Measurements from ENCODE around the gene CLEC4G. TPM values are rescaled to one million over a fixed set of nuclear protein-coding genes. Genes with fewer than 3 reads are reported as not detected.

Gene CLEC4G
- total RNA-seq, 1 experiment from 2014 or later = 0.55 TPM

DNA sequence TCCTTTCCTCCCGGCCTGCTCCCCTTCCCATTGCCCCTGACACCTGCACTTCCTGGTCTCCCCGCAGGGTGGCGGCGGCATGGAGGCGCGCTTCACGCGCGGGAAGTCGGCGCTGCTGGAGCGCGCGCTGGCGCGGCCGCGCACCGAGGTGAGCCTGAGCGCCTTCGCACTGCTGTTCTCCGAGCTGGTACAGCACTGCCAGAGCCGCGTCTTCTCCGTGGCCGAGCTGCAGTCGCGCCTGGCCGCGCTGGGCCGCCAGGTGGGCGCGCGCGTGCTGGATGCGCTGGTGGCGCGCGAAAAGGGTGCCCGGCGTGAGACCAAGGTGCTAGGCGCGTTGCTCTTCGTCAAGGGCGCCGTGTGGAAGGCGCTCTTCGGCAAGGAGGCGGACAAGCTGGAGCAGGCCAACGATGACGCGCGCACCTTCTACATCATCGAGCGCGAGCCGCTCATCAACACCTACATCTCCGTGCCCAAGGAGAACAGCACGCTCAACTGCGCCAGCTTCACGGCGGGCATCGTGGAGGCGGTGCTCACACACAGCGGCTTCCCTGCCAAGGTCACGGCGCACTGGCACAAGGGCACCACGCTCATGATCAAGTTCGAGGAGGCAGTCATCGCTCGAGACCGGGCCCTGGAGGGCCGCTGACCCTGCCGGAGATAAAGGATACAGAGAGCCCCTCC is 49.6 kb downstream of the CLEC4G start:
- Mint-ChIP-seq H3K27me3 (ENCODE audit: low read depth) (peaks cover 21% of the 10 kb centered on the region), H3K27ac (peak overlapping the region; percentile 89), H3K9me3 (no peaks in the 10 kb centered on the region), H3K4me1 (peaks cover 17% of the 10 kb centered on the region), H3K4me3 (peak overlapping the region; percentile 79), H3K36me3 (peaks cover 14% of the 10 kb centered on the region)
- ChIA-PET CTCF (interaction anchor here (2.7 kb wide), 1 partner anchor 114 kb away, joined by 99 read pairs; no protein-coding TSS in a partner anchor), POLR2A (interaction anchor here (0.5 kb wide), 1 partner anchor 12 kb away, joined by 5 read pairs; no protein-coding TSS in a partner anchor)
- TF ChIP-seq CBFB (CRISPR knock-in tag; IDR thresholded peaks at IDR 0.05; ENCODE audit: low read depth) (no peak), JUN (CRISPR knock-in tag; IDR thresholded peaks at IDR 0.05) (0 out of 2 replicates have a peak, but pooled peaks have one; percentile 34), ZNF396 (CRISPR knock-in tag; IDR thresholded peaks at IDR 0.05; ENCODE audit: borderline replicate concordance) (no peak)
- DNase-seq (ENCODE audit: low spot score) (peak; percentile 61), ATAC-seq (no peak; the same call in 1 of the 2 replicates)

DNA sequence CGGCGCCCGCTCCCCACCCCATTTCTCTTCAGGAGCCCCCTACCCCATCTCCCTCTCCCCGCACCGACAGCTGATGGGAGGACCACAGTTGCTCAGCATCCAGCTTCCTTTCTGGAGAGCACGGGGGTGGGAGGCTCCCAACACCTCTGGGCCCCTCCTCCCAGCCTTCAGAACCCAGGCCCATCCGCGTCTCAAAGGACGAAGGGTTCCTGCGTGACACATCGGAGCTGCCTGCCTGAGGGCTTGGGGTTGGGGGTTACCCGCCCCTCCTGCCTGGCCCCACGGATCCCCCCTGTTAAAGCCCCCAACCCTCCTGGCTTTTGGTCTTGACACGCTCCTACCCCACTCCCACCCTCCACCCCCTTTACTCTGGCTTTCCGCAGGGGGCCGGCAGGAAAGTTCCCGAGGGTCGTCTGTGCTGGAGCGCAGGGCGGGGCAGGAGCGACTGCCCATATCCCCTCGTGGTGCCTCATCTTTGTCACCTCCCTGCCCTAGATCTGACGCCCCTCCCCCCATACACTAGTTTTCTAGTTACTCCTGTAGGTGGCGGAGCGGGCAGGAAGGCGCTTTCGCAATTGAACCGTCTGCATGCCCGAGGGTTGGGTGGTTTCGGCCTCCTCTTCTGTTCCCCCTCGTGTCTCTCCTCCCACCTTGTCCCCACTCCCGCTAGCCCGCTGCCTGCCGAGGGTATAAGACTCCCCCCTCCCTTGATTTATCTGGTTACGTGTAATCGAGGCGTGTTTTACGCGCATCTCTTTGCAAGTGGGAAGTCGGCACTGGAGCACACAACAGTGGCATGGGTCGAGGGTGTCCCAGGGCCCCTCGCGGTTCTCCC is 50.4 kb downstream of the CLEC4G start:
- H3K36me3 Mint-ChIP-seq = peaks cover 14% of the 10 kb centered on the region
- ChIA-PET CTCF (interaction anchor here (0.6 to 2.7 kb wide), 94 partner anchors 8 to 582 kb away, joined by 3 to 99 read pairs (median 5); partner anchors contain the start of genes CAMSAP3, CD209, MAP2K7 and MCOLN1), POLR2A (interaction anchor here (0.5 to 1.3 kb wide), 4 partner anchors 12 to 188 kb away, joined by 3 to 14 read pairs (median 5); no protein-coding TSS in a partner anchor)
- DNase-seq (ENCODE audit: low spot score) (peak; percentile 84), ATAC-seq (peak; percentile 63)
- peak overlapping the region; percentile 89 for H3K27ac Mint-ChIP-seq
- peaks cover 20% of the 10 kb centered on the region for H3K4me1 Mint-ChIP-seq
- TF ChIP-seq, protein P1, sequence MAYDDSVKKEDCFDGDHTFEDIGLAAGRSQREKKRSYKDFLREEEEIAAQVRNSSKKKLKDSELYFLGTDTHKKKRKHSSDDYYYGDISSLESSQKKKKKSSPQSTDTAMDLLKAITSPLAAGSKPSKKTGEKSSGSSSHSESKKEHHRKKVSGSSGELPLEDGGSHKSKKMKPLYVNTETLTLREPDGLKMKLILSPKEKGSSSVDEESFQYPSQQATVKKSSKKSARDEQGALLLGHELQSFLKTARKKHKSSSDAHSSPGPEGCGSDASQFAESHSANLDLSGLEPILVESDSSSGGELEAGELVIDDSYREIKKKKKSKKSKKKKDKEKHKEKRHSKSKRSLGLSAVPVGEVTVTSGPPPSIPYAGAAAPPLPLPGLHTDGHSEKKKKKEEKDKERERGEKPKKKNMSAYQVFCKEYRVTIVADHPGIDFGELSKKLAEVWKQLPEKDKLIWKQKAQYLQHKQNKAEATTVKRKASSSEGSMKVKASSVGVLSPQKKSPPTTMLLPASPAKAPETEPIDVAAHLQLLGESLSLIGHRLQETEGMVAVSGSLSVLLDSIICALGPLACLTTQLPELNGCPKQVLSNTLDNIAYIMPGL (CRISPR knock-in tag; IDR thresholded peaks at IDR 0.05) = peak; percentile 34; the same call in 1 of the 2 replicates
- TF ChIP-seq, protein P2, sequence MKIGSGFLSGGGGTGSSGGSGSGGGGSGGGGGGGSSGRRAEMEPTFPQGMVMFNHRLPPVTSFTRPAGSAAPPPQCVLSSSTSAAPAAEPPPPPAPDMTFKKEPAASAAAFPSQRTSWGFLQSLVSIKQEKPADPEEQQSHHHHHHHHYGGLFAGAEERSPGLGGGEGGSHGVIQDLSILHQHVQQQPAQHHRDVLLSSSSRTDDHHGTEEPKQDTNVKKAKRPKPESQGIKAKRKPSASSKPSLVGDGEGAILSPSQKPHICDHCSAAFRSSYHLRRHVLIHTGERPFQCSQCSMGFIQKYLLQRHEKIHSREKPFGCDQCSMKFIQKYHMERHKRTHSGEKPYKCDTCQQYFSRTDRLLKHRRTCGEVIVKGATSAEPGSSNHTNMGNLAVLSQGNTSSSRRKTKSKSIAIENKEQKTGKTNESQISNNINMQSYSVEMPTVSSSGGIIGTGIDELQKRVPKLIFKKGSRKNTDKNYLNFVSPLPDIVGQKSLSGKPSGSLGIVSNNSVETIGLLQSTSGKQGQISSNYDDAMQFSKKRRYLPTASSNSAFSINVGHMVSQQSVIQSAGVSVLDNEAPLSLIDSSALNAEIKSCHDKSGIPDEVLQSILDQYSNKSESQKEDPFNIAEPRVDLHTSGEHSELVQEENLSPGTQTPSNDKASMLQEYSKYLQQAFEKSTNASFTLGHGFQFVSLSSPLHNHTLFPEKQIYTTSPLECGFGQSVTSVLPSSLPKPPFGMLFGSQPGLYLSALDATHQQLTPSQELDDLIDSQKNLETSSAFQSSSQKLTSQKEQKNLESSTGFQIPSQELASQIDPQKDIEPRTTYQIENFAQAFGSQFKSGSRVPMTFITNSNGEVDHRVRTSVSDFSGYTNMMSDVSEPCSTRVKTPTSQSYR (CRISPR knock-in tag; IDR thresholded peaks at IDR 0.05) = peak; percentile 92
- no peak for TF ChIP-seq ZNF396 (CRISPR knock-in tag; IDR thresholded peaks at IDR 0.05; ENCODE audit: borderline replicate concordance)
- no peaks in the 10 kb centered on the region for H3K9me3 Mint-ChIP-seq
- peaks cover 29% of the 10 kb centered on the region for H3K27me3 Mint-ChIP-seq (ENCODE audit: low read depth)
- peak overlapping the region; percentile 79 for H3K4me3 Mint-ChIP-seq

DNA sequence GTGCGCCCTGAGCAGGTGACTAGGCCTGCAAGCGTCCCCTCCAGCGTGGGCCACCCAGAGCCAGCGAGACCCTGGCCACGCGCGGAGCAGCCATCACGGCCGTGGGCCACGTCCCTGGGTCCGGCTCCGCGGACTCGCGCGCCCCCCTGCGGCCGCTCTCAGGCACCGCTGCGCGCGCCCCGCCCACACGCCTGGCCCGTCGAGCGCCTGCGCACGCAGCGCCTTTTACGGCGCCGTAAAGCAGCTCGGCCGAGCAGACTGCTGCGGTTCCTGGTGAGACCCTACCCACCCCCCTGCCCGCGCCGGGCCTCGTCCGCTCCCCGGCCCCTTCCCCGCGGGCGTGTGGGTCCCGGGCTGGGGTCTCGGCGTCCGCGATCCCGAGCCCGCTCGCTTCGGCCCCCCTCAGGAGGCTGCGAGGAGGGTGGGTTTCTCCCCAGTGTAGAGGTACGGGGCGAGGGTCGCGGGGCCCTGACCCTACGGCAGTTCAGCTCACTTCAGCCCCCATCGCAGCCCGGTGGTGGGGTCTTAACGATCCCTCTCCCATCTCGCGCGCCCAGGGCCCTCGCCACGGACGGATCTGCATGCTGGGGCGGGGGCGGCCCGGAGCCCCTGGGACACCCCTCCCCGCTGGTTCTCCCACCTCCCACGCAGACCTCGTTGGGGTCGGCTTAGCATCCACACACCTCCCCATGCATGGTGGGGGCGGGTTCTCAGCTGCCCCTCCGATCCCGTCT is 51.1 kb downstream of the CLEC4G start, which contains the start of gene TRAPPC5:
Gene TRAPPC5 (plus strand): TSS at position 228 of the 734 bp plus-strand sequence. CDS start 1,421 bp downstream, outside the sequence.
- no peak within 1 kb of the TSS for H3K27ac Mint-ChIP-seq
- H3K4me3 Mint-ChIP-seq = peak within 1 kb of the TSS; percentile 79
- H3K9me3 Mint-ChIP-seq = no peaks in the 10 kb centered on the region
- peaks cover 14% of the 10 kb centered on the region for H3K36me3 Mint-ChIP-seq
- ChIA-PET POLR2A (interaction anchor here (0.6 to 1.3 kb wide), 4 partner anchors 109 to 188 kb away, joined by 3 to 14 read pairs (median 4); no protein-coding TSS in a partner anchor), CTCF (interaction anchor here (0.6 to 2.7 kb wide), 93 partner anchors 9 to 581 kb away, joined by 3 to 99 read pairs (median 5); partner anchors contain the start of genes CAMSAP3, CD209, MAP2K7 and MCOLN1)
- H3K27me3 Mint-ChIP-seq (ENCODE audit: low read depth) = peaks cover 37% of the 10 kb centered on the region
- peaks cover 16% of the 10 kb centered on the region for H3K4me1 Mint-ChIP-seq
- DNase-seq (ENCODE audit: low spot score) = peak; percentile 86
- ATAC-seq = peak; percentile 60
- TF ChIP-seq NFATC4 (CRISPR knock-in tag; IDR thresholded peaks at IDR 0.05) (no peak), IRF2 (CRISPR knock-in tag; IDR thresholded peaks at IDR 0.05; ENCODE audit: borderline replicate concordance, low read depth) (no peak), SP1 (CRISPR knock-in tag; conservative IDR thresholded peaks at IDR 0.05) (peak; percentile 94), ATF1 (CRISPR knock-in tag; IDR thresholded peaks at IDR 0.05) (peak; percentile 34; the same call in 1 of the 2 replicates), TEAD1 (CRISPR knock-in tag; IDR thresholded peaks at IDR 0.05) (peak; percentile 48; the same call in 1 of the 2 replicates), GABPB1 (CRISPR knock-in tag; IDR thresholded peaks at IDR 0.05) (peak; percentile 51), ZNF138 (CRISPR knock-in tag; conservative IDR thresholded peaks at IDR 0.05) (no peak), ZNF423 (CRISPR knock-in tag; IDR thresholded peaks at IDR 0.05) (no peak), ELF4 (CRISPR knock-in tag; IDR thresholded peaks at IDR 0.05; ENCODE audit: low read depth) (no peak), OVOL2 (CRISPR knock-in tag; IDR thresholded peaks at IDR 0.05; ENCODE audit: borderline replicate concordance) (no peak)
- TF ChIP-seq, protein P3, sequence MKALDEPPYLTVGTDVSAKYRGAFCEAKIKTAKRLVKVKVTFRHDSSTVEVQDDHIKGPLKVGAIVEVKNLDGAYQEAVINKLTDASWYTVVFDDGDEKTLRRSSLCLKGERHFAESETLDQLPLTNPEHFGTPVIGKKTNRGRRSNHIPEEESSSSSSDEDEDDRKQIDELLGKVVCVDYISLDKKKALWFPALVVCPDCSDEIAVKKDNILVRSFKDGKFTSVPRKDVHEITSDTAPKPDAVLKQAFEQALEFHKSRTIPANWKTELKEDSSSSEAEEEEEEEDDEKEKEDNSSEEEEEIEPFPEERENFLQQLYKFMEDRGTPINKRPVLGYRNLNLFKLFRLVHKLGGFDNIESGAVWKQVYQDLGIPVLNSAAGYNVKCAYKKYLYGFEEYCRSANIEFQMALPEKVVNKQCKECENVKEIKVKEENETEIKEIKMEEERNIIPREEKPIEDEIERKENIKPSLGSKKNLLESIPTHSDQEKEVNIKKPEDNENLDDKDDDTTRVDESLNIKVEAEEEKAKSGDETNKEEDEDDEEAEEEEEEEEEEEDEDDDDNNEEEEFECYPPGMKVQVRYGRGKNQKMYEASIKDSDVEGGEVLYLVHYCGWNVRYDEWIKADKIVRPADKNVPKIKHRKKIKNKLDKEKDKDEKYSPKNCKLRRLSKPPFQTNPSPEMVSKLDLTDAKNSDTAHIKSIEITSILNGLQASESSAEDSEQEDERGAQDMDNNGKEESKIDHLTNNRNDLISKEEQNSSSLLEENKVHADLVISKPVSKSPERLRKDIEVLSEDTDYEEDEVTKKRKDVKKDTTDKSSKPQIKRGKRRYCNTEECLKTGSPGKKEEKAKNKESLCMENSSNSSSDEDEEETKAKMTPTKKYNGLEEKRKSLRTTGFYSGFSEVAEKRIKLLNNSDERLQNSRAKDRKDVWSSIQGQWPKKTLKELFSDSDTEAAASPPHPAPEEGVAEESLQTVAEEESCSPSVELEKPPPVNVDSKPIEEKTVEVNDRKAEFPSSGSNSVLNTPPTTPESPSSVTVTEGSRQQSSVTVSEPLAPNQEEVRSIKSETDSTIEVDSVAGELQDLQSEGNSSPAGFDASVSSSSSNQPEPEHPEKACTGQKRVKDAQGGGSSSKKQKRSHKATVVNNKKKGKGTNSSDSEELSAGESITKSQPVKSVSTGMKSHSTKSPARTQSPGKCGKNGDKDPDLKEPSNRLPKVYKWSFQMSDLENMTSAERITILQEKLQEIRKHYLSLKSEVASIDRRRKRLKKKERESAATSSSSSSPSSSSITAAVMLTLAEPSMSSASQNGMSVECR (CRISPR knock-in tag; IDR thresholded peaks at IDR 0.05; ENCODE audit: borderline replicate concordance) = peak; percentile 71; the same call in 1 of the 2 replicates
